MM.1S (cell line): ENCODE measurements around the gene AFG3L2.
"Not testable (repeated sequence)": the region's sequence is repeated elsewhere in the genome, so short reads cannot be mapped to it uniquely, and the experiment has no call there.

Experiments used
- DNase-seq: peaks from one replicate; pipeline ENCODE4 v3.0.0-alpha.2; 2015
- H2AFZ ChIP-seq: fragments of 300-600 bp; sonication (generic); 2 replicates; pipeline ENCODE4 v1.6.0; 2016; ENCODE audit warnings: antibody characterized with exemption, low read length
- H3F3A ChIP-seq: fragments of 300-600 bp; sonication (generic); 2 replicates; pipeline ENCODE4 v1.6.1; 2016; ENCODE audit warnings: mild to moderate bottlenecking, antibody characterized with exemption, low read length, moderate library complexity, mixed read lengths; ENCODE audit not compliant: insufficient read depth
- H3K27ac ChIP-seq: fragments of 300-600 bp; sonication (generic); 2 replicates; pipeline ENCODE4 v1.5.1; 2016; ENCODE audit warnings: mild to moderate bottlenecking, low read length
- H3K27me3 ChIP-seq: fragments of 300-600 bp; sonication (generic); replicated peaks from 2 replicates; pipeline ENCODE4 v1.6.0; 2016; ENCODE audit warnings: low read length; ENCODE audit not compliant: insufficient read depth
- H3K36me3 ChIP-seq: fragments of 300-600 bp; sonication (generic); replicated peaks from 2 replicates; pipeline ENCODE4 v1.6.1; 2016; ENCODE audit warnings: mild to moderate bottlenecking, low read length, mixed read lengths; ENCODE audit not compliant: insufficient read depth
- H3K4me1 ChIP-seq: fragments of 300-600 bp; sonication (generic); 2 replicates; pipeline ENCODE4 v1.6.1; 2016; ENCODE audit warnings: low read length, mixed read lengths
- H3K4me2 ChIP-seq: fragments of 300-600 bp; sonication (generic); 2 replicates; pipeline ENCODE4 v1.6.0; 2016; ENCODE audit warnings: low read depth, low read length
- H3K4me3 ChIP-seq: fragments of 300-600 bp; sonication (generic); 2 replicates; pipeline ENCODE4 v1.5.1; 2016; ENCODE audit warnings: low read length, mixed read lengths
- H3K79me2 ChIP-seq: fragments of 300-600 bp; sonication (generic); 2 replicates; pipeline ENCODE4 v1.6.1; 2016; ENCODE audit warnings: mixed run types, low read length, mixed read lengths
- H3K9ac ChIP-seq: fragments of 300-600 bp; sonication (generic); 2 replicates; pipeline ENCODE4 v1.6.1; 2016; ENCODE audit warnings: low read length, mixed read lengths
- H3K9me2 ChIP-seq: fragments of 300-600 bp; sonication (generic); replicated peaks from 2 replicates; pipeline ENCODE4 v1.6.1; 2016; ENCODE audit warnings: mild to moderate bottlenecking, low read length, mixed read lengths; ENCODE audit not compliant: insufficient read depth
- H3K9me3 ChIP-seq: fragments of 300-600 bp; sonication (generic); replicated peaks from 2 replicates; pipeline ENCODE4 v1.6.1; 2016; ENCODE audit warnings: mild to moderate bottlenecking, low read length, mixed read lengths; ENCODE audit not compliant: insufficient read depth
- H4K20me1 ChIP-seq: fragments of 300-600 bp; sonication (generic); 2 replicates; pipeline ENCODE4 v1.6.1; 2016; ENCODE audit warnings: mild to moderate bottlenecking, low read length, moderate library complexity, mixed read lengths; ENCODE audit not compliant: insufficient read depth
- EZH2 ChIP-seq: fragments of 300-600 bp; sonication (generic); optimal IDR thresholded peaks from 2 replicates; pipeline ENCODE3; 2017; ENCODE audit warnings: low read depth, mild to moderate bottlenecking, antibody characterized with exemption, low read length, mixed read lengths
- EZH2phosphoT487 ChIP-seq: fragments of 300-600 bp; sonication (generic); IDR thresholded peaks from 2 replicates; pipeline ENCODE4 v1.6.1; 2018; ENCODE audit warnings: antibody characterized with exemption, low read length
- TF ChIP-seq, protein P1 (sequence below): fragments of 300-600 bp; sonication (generic); IDR thresholded peaks from 2 replicates; pipeline ENCODE4 v1.5.1; 2016; ENCODE audit warnings: antibody characterized with exemption, low read length, mixed read lengths

Gene AFG3L2

DNA sequence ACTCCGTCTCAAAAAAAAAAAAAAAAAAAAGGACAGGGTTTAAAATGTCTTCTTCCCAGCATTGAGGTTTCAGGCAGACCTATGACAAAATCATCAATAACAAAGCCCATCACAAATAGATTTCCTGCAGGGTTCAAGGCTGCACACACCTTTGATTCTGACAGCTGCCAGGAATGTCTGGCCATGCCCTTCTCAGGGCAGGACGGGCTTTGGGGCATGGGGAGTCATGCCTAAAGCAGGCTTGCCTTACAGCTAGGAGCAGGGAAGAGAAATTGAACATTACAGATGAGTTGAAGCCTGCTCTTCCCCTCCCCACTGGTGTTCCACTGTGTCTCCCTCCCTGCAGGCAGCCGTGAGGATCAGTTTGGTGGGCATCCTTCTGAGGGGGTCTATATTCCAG lies 34.4 kb upstream of the AFG3L2 start:
- no peaks in the 10 kb centered on the region for H3K9me2 ChIP-seq
- no peak overlapping the region for H2AFZ ChIP-seq
- no peaks in the 10 kb centered on the region for H3F3A ChIP-seq
- peaks cover 11% of the 10 kb centered on the region for H3K79me2 ChIP-seq
- H3K27ac ChIP-seq, result no peak overlapping the region
- no peaks in the 10 kb centered on the region for H3K9me3 ChIP-seq
- H3K4me3 ChIP-seq, result no peak overlapping the region
- H3K9ac ChIP-seq, result no peak overlapping the region
- no peaks in the 10 kb centered on the region for H4K20me1 ChIP-seq
- DNase-seq, result no peak
- no peak overlapping the region for H3K4me2 ChIP-seq
- peaks cover 7% of the 10 kb centered on the region for H3K27me3 ChIP-seq
- TF ChIP-seq EZH2phosphoT487 (no peak), EZH2 (no peak)
- TF ChIP-seq, protein P1, sequence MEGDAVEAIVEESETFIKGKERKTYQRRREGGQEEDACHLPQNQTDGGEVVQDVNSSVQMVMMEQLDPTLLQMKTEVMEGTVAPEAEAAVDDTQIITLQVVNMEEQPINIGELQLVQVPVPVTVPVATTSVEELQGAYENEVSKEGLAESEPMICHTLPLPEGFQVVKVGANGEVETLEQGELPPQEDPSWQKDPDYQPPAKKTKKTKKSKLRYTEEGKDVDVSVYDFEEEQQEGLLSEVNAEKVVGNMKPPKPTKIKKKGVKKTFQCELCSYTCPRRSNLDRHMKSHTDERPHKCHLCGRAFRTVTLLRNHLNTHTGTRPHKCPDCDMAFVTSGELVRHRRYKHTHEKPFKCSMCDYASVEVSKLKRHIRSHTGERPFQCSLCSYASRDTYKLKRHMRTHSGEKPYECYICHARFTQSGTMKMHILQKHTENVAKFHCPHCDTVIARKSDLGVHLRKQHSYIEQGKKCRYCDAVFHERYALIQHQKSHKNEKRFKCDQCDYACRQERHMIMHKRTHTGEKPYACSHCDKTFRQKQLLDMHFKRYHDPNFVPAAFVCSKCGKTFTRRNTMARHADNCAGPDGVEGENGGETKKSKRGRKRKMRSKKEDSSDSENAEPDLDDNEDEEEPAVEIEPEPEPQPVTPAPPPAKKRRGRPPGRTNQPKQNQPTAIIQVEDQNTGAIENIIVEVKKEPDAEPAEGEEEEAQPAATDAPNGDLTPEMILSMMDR, result no peak
- H3K4me1 ChIP-seq, result 0 out of 2 replicates have a peak, but pooled peaks cover 3% of the 10 kb centered on the region
- no peaks in the 10 kb centered on the region for H3K36me3 ChIP-seq

DNA sequence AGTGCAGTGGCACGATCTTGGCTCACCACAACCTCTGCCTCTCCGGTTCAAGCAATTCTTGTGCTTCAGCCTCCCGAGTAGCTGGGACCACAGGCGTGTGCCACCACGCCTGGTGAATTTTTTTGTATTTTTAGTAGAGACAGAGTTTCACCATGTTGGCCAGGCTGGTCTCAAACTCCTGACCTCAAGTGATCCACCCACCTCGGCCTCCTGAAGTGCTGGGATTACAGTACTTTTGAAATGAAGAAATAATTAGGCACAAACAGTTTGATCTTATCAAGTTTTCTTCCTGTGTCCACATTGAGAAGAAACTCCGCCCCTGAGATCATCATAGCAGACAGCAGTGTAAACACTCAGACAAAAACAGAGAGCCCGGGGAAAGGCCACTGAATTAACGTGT lies 33.7 kb upstream of the AFG3L2 start:
- DNase-seq, H3K4me1 ChIP-seq, H3F3A ChIP-seq, H3K9ac ChIP-seq, H3K36me3 ChIP-seq, H3K4me3 ChIP-seq, H2AFZ ChIP-seq, H3K9me3 ChIP-seq, H3K4me2 ChIP-seq, H3K9me2 ChIP-seq, H4K20me1 ChIP-seq, H3K27ac ChIP-seq: not testable (repeated sequence)
- Histone ChIP-seq H3K27me3 (peaks cover 14% of the 10 kb centered on the region), H3K79me2 (peaks cover 11% of the 10 kb centered on the region)

DNA sequence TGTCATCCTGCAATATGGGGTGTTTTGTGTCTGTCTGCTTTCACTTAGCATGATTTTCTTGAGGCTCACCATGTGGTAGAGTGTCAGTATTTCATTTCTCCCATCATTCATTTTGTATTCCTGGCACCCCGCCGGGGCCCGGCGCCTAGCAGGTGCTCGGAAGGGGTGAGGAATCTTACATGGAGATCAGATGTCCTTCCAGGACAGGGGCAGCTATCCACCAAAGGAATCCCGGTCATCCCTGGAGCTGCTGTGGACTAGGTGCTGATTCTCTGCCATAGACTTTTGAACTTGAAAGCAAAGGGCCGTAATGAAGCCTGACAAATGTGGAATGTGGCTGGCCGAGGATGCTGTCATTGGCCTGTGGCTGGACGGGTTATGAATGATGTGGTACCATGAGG lies 33.1 kb upstream of the AFG3L2 start:
- no peaks in the 10 kb centered on the region for H3K9me2 ChIP-seq
- no peaks in the 10 kb centered on the region for H3K36me3 ChIP-seq
- TF ChIP-seq, protein P1, result no peak
- TF ChIP-seq EZH2 (no peak), EZH2phosphoT487 (no peak)
- H3K4me1 ChIP-seq, result 0 out of 2 replicates have a peak, but pooled peaks cover 3% of the 10 kb centered on the region
- DNase-seq, result no peak
- H3F3A ChIP-seq, result no peaks in the 10 kb centered on the region
- H3K4me3 ChIP-seq, result no peak overlapping the region
- no peaks in the 10 kb centered on the region for H4K20me1 ChIP-seq
- peaks cover 20% of the 10 kb centered on the region for H3K27me3 ChIP-seq
- no peak overlapping the region for H3K27ac ChIP-seq
- H3K79me2 ChIP-seq, result peaks cover 11% of the 10 kb centered on the region
- no peak overlapping the region for H2AFZ ChIP-seq
- H3K4me2 ChIP-seq, result no peak overlapping the region
- H3K9me3 ChIP-seq, result no peaks in the 10 kb centered on the region
- H3K9ac ChIP-seq, result no peak overlapping the region

DNA sequence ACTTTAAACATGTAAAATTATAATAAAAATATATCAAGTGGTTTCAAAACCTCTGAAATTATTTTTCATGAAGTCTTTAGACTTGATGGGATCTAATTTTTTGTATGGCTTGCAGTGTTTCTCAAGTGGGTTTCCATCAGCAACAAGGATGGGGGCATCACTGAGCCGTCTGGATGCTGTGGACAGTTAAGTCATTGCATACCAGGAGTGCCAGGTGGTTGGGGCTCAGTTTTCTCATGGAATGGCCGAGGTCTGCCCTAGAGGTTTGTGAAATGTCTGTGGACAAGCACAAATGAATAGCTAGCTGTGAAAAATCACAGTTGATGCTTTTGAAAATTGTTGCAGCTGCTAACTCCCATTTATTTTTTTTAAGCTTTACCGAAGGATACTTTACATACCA lies 32.4 kb upstream of the AFG3L2 start:
- Histone ChIP-seq H3K4me3 (no peak overlapping the region), H3K36me3 (no peaks in the 10 kb centered on the region), H3K4me2 (no peak overlapping the region), H3K4me1 (0 out of 2 replicates have a peak, but pooled peaks cover 3% of the 10 kb centered on the region), H3K9me3 (no peaks in the 10 kb centered on the region), H3K79me2 (peaks cover 11% of the 10 kb centered on the region), H3K27ac (no peak overlapping the region), H3K27me3 (peaks cover 24% of the 10 kb centered on the region), H2AFZ (no peak overlapping the region), H3F3A (no peaks in the 10 kb centered on the region), H3K9ac (no peak overlapping the region), H4K20me1 (no peaks in the 10 kb centered on the region), H3K9me2 (no peaks in the 10 kb centered on the region)
- DNase-seq, result no peak
- TF ChIP-seq, protein P1, result no peak
